Testis (tissue), 2 donors: ENCODE results near the gene TNFRSF13B.

Experiments
- POLR2A ChIP-seq: fragments of 450-650 bp; IDR thresholded peaks from one replicate; pipeline ENCODE4 v1.6.1; 2017; ENCODE audit warnings: antibody characterized with exemption, mild to moderate bottlenecking, moderate library complexity
- TF ChIP-seq, protein P1 (sequence below), 3 experiments: fragments of 450-650 bp in 2 of 3; fragments of 200-600 bp in 1 of 3; sonication (generic) in 1 of 3; IDR thresholded peaks; one replicate each; pipeline ENCODE4 v1.5.1; 2016 to 2019; ENCODE audit warnings: antibody characterized with exemption in 3 of 3, mild to moderate bottlenecking in 2 of 3, moderate library complexity in 1 of 3

- TF ChIP-seq, protein P1, sequence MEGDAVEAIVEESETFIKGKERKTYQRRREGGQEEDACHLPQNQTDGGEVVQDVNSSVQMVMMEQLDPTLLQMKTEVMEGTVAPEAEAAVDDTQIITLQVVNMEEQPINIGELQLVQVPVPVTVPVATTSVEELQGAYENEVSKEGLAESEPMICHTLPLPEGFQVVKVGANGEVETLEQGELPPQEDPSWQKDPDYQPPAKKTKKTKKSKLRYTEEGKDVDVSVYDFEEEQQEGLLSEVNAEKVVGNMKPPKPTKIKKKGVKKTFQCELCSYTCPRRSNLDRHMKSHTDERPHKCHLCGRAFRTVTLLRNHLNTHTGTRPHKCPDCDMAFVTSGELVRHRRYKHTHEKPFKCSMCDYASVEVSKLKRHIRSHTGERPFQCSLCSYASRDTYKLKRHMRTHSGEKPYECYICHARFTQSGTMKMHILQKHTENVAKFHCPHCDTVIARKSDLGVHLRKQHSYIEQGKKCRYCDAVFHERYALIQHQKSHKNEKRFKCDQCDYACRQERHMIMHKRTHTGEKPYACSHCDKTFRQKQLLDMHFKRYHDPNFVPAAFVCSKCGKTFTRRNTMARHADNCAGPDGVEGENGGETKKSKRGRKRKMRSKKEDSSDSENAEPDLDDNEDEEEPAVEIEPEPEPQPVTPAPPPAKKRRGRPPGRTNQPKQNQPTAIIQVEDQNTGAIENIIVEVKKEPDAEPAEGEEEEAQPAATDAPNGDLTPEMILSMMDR (IDR thresholded peaks at IDR 0.05) = no peak
- no peak for TF ChIP-seq POLR2A
Observed at GRCh38 chr17:16935241-16935663, 36.7 kb downstream of the TNFRSF13B start.
